GM18868 (cell line): ENCODE data around the gene COCH.
"Not testable (repeated sequence)": the region's sequence is repeated elsewhere in the genome, so short reads cannot be mapped to it uniquely, and the experiment has no call there.

Experiments used
- ATAC-seq: cut with Tn5 transposase; IDR thresholded peaks from one replicate; pipeline ENCODE4 v1.9.1; 2021; ENCODE audit warnings: mild to moderate bottlenecking, moderate library complexity; ENCODE audit not compliant: unreplicated experiment

Gene COCH

GRCh38 chr14:30874999-30875787, 834 bp downstream of the COCH start:
- ATAC-seq: peak; percentile 21

DNA sequence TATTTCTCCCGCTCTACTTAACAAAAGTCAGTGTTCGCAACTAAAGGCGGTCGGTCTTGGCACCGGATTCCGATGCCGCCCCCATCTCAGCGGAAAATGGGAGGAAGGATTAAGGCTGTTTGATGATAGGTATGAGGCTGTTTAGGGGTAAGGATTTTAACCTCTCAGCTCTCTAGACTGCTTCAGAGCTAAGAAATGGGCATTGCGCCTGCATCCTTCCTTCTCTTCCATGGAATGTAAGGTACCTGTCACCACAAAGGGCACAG, 1.4 kb downstream of the COCH start:
- no peak for ATAC-seq

DNA sequence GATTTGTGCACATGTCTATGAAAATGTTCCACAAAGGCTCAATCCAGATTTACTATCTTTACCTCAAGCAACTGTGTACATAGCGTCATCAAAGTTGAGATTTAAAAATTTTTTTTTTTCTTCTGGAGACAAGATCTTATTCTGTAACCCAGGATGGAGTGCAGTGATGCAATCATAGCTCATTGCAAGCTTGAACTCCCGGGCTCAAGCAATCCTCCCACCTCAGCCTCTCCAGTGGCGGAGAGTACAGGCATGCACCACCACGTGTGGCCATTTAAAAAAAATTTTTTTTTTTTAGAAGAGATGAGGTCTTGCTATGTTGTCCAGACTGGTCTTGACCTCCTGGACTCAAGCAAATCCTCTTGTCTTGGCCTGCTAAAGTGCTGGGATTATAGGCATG, 2.3 kb downstream of the COCH start:
- no peak for ATAC-seq

DNA sequence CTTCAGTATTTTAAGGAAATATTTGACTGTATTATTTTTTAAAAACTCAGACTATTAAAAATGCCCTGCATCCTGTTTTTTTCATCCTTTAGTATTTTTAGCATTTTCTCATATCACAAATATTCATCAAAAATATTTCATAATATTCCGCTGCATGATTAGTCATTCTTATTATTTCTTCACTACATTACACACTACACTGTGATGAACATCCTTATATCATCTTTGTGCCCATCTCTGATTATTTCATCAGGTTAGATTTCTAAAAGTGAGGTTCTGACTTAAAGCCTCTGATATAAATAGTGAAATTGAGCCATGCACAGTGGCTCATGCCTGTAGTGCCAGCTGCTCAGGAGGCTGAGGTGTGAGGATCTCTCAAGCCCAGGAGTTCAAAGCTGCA, 8.1 kb downstream of the COCH start:
- ATAC-seq: no peak

DNA sequence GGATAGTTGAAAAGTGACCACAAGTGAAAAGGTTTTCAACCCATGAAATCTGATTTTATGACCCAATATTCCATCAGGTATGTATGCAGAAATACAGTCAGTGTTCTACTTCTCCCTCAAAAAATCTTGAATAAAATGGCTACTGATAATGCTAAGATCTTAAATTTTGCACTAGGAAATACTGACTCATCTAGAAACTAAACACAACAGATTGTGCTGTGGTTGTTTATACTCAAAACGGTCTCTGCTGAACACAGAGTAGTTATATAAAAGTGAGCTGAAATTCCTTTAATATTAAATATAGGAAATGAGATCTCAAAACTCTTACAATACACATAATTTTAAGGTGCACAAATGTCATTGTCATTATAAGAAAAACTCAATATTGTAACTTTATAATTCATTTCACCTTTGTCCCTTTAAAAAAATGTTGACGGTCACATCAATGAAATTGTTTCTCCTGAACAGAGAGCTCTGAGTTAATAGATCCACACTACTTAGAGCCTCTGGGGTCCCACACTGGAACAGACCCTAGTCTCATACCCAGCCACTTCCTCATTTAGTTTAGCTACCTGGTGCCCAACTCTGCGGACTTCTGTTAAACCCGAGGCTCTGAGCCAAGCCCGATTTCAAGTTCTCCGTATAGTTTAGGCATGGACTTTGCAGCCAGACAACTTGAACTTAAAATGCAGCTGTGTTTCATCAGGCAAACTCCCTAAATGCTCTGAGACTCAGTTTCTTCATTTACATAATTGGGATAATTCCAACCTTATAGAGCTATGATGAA, 9.3 kb downstream of the COCH start:
- ATAC-seq: peak; percentile 83

- no peak for ATAC-seq
These were observed 10.5 kb downstream of the COCH start for GRCh38 chr14:30884901-30885300.

- ATAC-seq: no peak
These were observed 11.7 kb downstream of the COCH start for GRCh38 chr14:30885840-30886740.

DNA sequence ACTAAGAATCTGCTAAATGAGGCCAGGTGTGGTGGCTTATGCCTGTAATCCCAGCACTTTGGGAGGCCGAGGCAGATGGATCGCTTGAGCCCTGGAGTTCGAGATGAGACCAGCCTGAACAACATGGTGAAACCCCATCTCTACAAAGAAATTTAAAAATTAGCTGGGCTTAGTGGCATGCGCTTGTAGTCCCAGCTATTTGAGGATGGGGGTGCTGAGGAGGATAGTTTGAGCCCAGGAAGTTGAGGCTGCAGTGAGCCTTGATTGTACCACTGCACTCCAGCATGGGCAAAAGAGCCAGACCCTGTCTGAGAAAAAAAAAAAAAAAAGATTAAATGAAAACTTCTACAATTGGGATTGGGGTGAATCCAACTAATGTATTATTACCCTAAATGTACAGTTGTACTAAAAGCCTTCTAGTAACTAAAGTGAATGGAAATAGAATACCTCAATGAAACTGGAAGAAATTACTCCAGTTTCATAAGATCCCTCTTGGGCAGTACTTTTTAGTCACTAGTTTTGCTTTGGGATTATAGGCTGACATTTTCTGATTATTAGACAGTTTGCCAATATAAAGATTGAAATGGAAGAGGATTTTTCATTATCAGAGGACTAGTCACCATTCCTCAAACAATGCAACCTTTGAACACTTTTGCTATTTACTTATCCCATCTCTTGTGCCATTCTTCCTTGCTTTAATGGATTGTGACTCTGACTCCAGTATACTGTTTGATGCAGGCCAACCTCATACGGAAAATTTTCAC, 14.3 kb downstream of the COCH start:
- ATAC-seq: no peak

- ATAC-seq: no peak
These were observed 14.9 kb downstream of the COCH start for GRCh38 chr14:30889244-30889594.

- no peak for ATAC-seq
These were observed 19.5 kb downstream of the COCH start for GRCh38 chr14:30893819-30894218.

- no peak for ATAC-seq
These were observed 20.7 kb downstream of the COCH start for GRCh38 chr14:30894923-30895515.

DNA sequence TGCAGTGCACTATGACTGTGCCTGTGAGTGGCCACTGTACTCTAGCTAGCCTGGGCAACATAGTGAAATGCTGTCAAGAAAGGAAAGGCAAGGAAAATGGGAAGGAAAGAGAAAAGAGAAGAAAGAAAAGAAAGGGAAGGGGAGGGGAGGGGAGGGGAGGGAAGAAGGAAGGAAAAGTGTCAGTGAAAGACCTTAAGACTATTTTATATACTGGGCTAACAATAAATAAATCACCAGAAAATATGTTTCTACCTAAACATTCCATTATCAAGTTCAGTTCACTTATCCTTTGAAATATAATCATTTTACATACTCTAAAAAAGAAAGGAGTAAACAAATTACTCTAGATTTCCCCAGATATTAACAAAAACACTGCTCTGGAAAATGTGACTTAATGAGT, 22.1 kb downstream of the COCH start:
- ATAC-seq: no peak

GRCh38 chr14:30897121-30897520, 22.8 kb downstream of the COCH start:
- ATAC-seq: not testable (repeated sequence)

DNA sequence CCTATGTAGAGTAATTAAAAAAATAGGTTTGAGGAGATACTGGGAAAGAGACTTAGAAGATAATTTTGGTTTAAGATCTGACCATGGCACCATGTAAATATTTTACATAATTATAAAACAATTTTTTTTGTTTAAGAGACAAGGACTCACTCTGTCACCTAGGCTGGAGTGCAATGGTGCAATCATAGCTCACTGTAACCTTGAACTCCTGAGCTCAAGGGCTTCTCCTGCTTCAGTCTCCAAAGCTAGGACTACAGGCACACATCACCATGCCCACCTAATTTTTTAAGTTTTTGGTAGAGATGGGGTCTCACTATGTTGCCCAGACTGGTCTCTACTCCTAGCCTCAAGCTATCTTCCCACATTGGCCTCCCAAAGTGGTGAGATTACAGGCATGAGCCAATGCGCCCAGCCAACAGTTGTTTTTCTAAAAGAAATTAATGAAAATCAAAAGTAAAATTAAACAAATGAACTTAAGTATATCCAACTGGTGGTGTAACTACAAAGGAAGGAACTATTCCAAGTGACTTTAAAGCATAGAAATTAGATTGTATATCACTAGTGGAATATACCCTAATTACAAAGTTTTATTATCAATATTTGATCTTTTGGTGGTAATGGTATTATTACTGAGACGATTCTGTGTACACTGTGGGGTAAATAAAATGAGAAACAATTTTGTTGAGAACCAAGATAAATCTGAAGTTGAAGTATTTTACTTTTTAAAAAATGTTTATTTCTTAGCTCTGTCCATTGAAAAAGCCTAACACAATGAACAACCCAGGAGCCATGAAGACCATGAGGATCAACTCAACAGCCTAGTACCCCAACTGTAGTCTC, 29.1 kb downstream of the COCH start:
- no peak for ATAC-seq

GRCh38 chr14:30906752-30907658, 32.6 kb downstream of the COCH start:
- ATAC-seq: no peak

DNA sequence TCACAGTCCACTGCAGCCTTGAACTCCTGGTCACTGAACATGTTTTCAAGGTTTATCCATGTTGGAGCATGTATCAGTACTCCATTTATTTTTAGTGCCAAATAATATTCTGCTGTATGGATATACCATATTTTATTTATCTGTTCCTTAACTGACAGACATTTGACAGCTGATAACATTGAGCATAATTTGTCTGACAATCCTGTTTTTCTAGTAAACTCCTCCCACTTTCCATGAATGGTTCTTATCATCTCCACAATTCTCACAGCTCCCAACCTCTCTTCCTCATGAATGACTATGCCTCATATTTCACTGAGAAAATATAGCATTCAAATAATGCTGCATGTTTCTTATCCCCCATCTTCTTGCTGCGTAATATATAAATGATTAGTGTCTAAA, 33.3 kb downstream of the COCH start:
- ATAC-seq: no peak

DNA sequence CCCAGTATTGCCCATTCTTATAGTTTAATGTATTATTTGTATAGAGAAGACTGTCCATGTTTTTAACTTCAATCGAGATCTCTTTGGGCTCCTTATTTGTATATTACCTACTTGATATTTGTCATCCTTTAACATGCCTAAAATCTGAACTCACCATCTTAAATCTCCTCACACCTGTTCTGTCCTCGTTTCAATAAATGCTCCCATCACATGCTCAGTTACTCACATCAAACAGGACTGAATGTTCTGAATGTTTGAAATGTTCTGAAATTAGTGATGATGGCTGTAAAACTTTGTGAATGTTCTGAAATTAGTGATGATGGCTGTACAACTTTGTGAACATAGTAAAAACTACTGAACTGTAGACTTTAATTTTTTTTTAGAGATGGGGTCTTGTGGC, 34.5 kb downstream of the COCH start:
- no peak for ATAC-seq

GRCh38 chr14:30914812-30915211, 40.5 kb downstream of the COCH start:
- ATAC-seq: no peak

- no peak for ATAC-seq
These were observed 41.2 kb downstream of the COCH start for GRCh38 chr14:30915596-30915995.
